Measurements from ENCODE around the gene CTNNA3.

The CTNNA3 gene

DNA sequence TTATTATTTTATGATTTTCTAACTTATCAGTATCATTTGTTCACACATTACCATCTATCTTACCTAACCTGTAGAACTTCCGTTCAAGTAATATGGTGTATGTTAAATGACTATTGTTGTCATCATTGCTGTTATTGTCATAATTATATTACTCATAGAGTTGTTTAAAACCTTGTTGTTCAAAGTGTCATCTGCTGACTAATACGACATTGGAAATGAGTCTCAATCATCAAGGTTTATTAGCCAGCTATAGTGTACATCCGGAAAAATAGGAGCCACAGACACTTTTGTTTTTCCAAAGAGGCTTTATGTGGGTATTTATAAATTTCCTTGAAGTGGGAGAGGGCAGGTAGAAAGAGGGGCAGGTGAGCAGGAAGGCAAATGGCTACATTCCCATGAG, 1157.1 kb downstream of the CTNNA3 start:
- DNase-seq (ENCODE audit: low read depth in 2 of 2): no peak

DNA sequence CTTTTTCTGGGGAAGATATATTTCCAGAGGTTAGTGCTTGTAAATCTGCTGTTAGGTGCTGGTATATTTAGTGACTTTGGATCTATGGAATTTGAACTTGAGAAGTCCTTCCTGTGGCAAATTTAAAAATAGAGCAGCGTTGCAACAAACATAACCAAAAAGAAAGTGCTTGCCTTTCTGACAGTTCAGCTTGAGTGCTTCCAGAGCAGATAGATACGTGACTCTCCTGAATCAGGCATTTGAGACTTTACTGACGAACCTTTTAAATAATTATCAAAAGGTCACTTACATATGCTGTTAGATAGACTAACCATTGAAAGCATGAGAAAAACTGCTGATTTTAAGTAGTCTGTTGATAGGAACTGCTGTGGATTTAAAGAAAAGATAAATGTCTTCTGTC, 1157.6 kb downstream of the CTNNA3 start:
- DNase-seq (ENCODE audit: low read depth in 2 of 2): no peak

DNA sequence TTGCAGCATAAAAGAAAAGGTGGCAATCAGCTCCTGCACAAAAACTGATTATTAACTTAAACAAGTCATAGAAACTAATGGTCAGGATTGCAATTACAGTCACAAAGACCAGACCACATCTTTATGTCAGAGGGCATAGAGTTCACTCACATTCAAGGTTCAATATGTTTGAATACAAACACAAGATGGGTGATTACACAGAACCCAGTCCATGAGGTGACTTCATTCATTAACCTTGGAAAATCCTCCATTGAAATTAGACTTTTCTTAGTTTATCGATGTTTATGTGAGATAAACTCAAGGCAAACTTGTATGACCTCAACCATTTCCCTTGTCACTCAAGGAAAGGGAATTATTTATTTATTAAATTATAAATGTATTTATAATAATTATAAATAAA, 1158.8 kb downstream of the CTNNA3 start:
- DNase-seq (ENCODE audit: low read depth in 2 of 2): no peak

DNA sequence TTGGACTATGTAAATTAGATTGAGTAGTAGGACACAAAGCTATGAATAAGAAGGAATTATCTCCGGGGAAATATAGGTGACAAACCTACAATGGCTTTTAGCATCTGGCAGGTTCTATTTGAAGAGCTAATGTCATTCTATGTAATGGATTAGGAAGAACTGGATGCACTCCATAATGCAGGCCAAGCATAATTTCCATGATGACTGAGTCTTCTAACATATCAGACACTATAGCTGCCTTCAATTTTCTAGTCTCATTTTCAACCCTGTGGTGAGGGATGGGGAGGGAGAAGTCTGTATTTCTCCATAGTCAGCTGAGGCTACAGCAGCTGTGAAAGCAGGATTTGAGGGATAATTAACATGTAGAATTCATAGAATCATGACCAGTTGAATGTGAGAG, 1160.6 kb downstream of the CTNNA3 start:
- DNase-seq (ENCODE audit: low read depth in 2 of 2): no peak

DNA sequence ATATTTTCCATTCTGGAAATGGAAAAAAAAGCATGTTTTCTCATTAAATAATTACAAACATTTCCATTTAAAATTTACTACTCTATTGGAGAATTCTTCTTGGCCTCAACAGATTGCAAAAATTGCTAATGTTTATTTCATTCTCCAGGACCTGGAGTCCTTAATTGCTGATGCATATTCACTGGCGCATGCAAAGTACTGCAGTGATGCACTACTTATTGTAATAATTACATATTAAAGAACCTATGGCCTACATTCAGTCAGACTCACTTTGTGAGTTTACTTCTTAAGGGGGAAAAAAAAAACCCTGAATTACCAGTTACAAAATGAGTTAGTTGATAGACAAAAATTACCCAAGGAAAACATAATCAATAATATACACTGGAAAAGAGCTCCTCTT, 1161.1 kb downstream of the CTNNA3 start:
- no peak for DNase-seq (ENCODE audit: low read depth in 2 of 2)

DNA sequence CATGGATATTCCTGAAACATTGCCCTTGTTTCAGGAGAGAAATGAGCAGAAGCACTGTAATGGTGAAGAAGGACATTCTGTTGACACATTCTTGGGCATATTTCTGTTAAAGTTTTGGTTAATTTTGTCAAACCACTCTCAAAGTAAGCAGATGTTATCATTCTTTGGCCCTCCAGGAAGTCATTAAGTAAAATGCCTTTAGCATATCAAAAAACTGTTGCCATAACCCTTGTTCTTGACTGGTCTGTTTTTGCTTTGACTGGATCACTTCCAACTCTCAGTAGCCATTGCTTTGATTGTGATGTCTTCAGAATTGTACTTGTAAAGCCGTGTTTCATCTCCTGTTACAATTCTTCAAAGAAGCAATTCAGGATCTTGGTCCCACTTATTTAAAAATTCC, 1174.5 kb downstream of the CTNNA3 start:
- DNase-seq (ENCODE audit: low read depth in 2 of 2): no peak

DNA sequence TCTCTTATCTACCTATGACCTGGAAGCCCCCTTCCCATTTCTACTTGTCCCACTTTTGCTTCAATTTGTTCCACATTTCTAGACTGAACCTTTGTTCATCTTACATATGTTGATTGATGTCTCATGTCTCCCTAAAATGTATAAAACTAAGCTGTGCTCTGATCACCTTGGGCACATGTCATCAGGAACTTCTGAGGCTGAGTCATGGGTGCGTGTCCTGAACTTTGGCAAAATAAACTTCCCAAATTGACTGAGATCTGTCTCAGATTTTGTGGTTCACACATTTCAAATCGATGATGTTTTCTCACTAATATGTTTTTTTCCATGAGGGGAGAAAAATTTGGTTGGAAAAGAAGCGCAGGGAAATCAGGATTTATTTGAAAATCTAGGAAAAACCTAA, 1176.4 kb downstream of the CTNNA3 start:
- DNase-seq (ENCODE audit: low read depth in 2 of 2): no peak

DNA sequence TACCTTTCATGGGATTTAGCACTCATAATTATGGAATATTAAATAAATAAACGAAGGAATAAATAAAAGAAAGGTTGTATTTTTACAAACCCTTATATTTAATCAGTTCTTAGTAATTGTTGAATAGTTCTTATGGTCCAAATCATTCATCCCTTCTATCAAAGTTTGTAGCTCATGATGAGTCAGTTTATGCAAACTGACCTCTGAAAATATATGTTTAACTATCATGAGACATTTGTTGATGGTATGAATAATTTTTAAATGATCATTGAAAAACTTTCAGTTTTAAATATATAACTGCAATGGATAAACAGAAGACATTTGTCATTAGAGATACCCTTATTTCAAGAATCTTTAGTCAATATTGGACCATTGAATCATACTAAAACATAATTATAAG, 1181.3 kb downstream of the CTNNA3 start:
- DNase-seq (ENCODE audit: low read depth in 2 of 2): no peak

DNA sequence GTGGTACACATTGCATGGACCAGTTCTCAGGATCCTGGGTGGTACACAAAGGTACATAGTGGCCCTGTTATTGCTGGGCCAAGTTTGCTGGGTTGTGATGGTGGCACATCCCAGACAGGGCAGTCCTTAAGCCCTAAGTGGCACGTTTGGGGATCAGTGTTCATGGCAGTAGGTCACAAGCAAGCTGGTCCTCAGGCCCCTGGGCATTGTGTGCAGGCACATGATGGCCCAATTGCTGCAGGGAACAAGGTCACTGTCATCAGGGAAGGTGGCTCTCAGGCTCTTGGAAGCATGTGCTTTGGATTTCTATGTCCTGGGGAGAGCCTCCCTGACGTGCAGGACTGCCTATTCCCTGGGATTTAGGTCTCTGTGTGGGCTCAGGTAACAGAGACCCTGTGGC, 1182.5 kb downstream of the CTNNA3 start:
- DNase-seq (ENCODE audit: low read depth in 2 of 2): no peak

DNA sequence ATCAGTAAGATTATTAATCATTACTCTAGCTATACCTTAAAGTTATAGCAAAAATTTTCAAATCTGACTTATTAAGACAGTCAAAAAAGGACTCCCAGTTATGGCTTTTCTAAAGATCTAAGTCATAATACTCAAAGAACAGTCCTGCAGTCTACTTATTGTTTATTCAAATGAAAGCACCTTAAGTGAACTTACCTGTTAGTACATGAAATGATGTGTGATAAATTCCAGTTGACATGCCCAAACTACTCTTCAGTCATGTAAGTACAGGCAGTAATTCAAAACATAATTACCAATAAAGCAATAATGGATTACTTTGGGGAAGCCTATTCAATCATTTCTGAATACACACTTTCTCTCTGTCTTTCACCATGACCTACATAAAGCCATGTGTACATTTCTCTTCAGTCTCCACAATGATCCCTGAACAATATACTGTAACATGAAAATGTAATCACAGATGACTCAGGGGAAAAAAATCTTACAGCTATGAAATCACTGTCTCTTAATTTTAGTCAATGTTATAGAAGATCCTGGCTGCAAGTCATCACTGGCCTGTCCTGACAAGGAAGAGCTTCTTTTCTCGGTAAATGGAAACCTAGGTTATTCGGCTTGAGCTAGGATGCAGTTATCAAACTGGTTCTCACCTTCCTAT, 1190.9 kb downstream of the CTNNA3 start:
- no peak for DNase-seq (ENCODE audit: low read depth in 2 of 2)

DNA sequence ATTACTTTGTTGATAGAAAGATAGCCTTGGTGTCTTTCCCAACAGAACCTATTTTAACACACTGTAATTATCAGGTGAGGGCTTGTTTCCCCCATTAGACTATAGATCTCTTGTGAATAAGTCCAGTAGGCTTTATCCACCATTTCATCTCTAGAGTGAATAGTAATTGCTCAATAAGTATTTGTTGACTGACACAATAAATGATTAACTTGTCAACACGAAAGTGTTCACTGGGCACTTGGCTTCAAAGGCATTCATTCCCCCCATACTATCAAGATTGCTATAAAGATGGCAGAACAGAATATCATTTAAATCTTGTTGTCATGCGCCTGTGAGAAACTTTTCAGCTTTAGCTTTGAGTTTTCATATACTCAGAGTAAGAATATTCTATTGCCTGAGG, 1194.6 kb downstream of the CTNNA3 start:
- DNase-seq (ENCODE audit: low read depth in 2 of 2): no peak

DNA sequence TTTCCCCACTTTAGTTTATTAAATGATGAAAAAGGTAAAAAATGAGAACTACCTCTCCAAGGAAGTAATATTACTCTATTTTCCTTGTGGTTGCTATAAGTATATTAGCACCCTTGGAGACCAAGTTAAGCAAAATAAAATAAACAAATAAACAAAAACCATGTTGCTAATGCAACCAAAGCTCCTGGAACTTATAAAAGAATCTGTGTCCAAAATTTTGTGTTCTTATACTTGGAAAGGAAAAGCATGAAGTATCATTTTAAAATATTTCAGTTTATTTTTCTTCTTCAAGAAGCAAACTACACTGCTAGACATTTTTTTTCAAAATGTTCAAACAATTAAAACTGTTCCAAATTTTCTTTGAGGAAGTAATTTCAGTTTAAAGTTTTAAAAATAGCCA, 1212.0 kb downstream of the CTNNA3 start:
- no peak for DNase-seq (ENCODE audit: low read depth in 2 of 2)

DNA sequence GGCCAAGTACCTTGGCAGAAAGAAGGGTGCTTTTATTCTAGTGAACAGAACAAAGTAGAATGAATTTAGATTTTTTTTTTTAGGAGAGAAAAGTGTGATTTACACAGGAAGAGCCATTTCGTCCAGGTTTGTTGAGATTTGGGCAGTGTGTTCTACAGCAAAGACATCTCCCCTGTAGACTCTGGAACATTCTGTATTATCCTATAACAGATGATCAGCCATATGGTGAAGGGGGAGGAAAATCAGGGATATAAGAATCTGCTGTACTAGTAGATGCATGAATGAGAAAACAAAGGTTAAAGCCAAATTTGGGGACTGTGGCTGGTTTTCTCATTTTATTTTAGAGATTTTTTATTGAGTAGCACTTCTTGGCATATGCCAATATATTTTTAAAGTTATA, 1223.8 kb downstream of the CTNNA3 start:
- no peak for DNase-seq (ENCODE audit: low read depth in 2 of 2)

DNA sequence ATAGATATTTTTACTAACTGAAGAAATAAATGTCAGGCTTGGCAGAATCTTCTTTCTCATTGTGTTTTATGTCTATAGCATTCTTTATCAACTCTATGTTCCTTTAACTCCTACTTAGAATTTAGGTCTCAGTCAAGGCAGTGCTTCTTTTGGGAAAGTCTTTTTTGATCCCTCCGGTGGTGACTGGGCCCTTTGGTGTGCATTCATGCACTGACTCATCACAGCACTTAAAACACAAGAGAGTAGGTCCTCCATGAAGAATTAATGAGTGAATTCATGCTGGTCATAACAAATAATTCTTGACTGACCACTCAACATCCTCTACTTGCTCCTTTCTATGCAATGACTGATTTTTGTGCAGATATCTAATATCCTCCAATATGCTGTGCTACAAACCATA, 1229.0 kb downstream of the CTNNA3 start:
- DNase-seq (ENCODE audit: low read depth in 2 of 2): no peak

DNA sequence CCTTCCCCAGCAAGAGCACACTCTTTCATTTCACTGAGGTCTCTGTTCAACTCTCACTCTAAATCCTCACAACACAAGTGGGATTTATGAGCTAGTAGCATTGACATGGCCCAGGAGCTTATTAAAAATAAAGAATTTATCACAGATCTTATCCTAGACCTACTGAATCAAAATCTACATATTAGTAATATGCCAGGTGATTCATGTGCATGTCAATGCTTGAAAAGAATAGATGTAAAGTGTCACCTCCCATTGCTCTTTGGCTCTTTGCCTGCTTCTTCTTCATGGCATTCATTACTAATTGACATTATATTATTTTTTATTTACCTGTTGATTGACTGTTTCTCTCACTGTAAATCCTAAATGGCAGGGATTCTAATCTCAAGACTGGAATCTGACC, 1229.4 kb downstream of the CTNNA3 start:
- no peak for DNase-seq (ENCODE audit: low read depth in 2 of 2)

DNA sequence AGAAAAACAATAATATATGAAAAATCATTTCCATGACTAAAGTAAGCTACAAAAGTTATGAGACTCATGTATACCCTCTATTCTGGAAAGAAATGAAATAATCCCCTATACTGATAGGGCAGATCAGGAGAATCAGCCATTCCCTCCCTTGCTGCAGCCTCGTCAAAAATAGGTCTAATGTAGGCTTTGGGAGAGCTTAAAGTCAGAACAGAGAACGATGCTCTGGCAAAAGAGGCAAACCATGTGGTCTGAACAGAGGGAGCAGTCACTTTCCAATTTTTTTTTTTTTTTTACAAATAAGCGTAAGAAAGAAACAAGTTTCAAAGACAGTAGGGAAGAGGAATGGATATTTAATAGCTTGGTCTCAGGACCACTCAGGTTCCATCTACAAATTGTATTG, 1232.4 kb downstream of the CTNNA3 start:
- no peak for DNase-seq (ENCODE audit: low read depth in 2 of 2)

DNA sequence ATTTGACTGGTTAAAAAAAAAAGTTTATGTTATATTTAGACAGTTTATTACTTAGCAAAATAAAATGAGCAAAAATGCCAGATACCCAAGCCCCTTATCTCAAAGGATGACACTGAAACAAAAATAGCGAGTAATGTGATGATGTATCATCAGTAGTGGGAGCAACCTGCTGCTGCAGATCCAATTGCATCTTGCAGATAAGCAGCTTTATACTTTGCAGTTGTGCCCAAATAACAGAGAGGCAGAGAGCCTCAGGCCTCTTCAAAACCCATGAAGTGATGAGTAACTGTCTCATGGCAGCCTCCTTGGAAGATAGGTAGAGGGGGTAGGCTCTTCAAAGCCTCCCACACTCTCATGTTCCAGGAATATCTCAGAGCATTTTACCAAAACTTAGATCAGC, 1238.4 kb downstream of the CTNNA3 start:
- DNase-seq (ENCODE audit: low read depth in 2 of 2): no peak

DNA sequence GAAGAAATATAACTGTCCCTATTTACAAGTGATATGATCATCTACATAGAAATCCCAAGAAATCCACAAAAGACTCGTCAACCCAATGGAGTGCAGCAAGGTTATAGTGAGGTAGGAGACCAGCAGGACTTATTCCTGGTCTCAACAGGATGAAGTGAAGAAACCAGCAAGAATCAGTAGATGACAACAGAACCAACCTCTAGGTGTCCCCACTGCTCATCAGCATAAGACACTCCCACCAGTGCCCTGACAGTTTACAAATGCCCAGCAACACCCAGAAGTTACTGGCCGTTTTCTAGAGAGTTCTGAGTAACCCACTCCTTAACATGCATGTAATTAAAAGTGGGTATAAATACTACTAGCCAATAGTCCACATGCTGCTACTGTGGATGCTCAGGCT, 1240.7 kb downstream of the CTNNA3 start:
- no peak for DNase-seq (ENCODE audit: low read depth in 2 of 2)

DNA sequence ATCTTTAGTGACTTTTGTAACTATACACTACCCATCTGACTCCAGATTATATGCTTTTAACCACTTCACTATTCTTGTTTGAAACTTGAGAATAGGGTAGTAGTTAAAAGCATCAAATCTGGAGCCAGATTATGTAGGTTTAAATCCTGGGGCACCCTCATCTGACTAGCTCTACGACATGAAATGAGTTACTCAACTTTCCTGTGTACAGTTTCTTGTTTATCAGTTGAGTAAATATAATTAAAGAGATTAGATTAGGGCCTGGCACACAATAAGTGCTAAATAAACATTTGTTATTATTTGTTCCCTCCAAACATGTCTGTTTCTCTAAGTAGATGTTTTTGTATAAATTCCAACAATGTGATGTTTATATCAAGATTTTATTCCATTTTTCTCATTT, 1255.4 kb downstream of the CTNNA3 start:
- DNase-seq (ENCODE audit: low read depth in 2 of 2): no peak

DNA sequence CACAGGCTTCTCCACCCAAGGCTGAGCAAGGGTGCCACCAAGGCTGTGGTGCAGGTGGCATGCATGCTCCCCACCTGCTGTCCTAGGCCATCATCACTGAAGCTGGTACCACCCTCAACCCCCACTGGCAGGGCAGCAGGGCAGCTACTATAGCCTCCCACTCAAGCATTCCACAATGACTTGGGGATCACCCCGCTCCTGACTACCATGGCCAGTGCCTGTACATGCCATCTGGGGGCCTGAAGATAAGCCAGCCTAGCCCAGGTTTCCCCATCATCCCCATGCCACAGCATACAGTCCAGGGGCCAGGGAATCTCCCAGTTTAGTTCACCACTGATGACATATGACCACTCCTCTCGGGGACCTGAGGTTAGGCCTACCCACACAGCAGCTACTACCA, 1281.1 kb downstream of the CTNNA3 start:
- no peak for DNase-seq (ENCODE audit: low read depth in 2 of 2)

DNA sequence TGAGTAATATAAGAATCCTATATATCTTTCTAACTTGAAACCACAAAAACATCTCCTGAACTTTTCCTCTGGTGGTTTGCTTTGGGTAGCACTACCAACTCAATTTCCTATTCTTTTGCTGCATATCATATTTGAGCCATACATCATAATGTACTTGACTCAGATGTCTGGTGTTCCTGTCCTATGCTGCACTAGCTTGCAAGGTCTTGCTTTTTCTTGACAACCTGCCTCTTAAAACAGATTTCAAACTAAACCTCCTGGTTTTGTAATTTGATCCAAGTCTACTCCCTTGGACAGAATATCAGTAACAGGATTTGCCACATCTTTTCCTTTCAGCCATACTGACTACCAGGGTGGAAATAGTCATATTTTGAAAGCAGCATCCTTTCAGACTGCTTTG, 1290.4 kb downstream of the CTNNA3 start:
- DNase-seq (ENCODE audit: low read depth in 2 of 2): no peak

DNA sequence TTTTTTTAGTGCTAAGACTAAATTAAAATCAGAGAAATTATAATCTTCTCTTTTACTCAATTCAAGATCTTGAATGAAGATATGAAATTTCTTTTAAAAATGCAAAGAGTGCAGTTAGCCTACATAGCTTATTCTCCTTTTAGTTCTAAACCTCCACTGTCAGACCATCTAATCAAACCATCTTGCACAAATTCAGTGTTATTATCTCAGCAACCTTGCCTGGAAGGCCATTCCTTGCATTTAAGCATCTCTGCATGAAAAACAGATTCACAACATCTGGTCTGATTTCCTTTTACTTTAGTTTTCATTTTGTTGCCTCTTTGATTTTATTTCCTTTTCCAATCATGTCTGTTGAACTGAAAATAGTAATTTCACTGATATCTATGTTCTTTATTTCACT, 1297.3 kb downstream of the CTNNA3 start:
- no peak for DNase-seq (ENCODE audit: low read depth in 2 of 2)

DNA sequence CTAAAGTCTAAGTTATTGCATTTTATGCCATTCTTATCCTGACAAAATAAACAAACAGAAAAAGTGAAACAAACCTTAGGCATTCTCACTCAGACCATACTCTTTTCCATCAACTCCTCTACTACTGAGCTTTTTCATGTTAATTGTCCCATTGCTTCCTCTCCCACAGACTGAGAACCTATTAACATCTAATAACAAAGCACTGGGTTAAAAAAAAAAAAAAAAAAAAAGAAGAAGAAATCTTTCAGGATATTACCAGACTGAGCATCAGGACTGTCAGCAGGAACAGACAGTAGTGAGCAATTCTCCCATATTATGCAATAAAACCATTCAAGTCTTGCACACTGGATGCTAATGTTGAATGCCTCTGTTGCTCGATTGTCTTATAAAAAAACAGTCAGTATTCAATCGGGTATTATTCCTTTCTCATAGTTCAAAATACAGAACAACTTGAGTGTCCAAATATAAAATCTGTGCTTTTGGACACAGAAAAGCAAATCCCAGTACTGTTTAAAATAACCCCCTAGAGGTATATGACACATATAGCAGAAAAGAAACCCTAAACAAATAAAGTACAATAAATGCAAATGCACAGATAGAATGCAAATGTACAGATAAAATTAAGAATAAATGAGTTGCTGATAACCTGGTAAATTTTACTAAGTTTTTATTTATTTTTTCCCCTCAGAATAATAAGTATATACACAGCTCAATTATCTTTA, 1301.5 kb downstream of the CTNNA3 start:
- no peak for DNase-seq (ENCODE audit: low read depth in 2 of 2)

DNA sequence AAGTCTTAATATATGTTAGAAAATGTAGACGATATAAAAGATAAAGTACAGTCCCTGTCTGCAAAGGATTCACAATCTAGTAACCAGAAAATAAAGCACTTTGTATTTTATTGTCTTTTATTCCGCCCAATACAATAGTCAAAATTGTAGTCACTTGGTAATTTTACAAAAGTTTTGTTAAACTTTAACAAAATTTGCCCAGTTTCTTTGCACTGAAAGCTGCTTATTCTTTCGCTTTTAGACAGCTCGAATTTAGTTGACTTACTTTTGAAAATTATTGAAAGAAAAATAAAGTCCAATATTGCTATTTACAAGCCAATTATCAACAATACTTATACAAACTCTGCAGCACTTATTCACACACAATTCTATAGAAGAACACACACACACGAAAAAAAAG, 1305.1 kb downstream of the CTNNA3 start:
- no peak for DNase-seq (ENCODE audit: low read depth in 2 of 2)

All from stimulated activated CD4-positive, alpha-beta T cell treated with anti-CD3 and anti-CD28 coated beads, Interleukin-15, amount 100 ng/mL, for 48 hours (primary cell).